Caki2 (cell line): ENCODE results near the gene GIMAP5. TPM values are rescaled to one million over a fixed set of nuclear protein-coding genes. Genes with fewer than 3 reads are reported as not detected.

Source experiments
- DNase-seq: peaks from one replicate; pipeline ENCODE4 v3.0.0-alpha.2; 2015; ENCODE audit warnings: low read depth
- in situ Hi-C: cut with HindIII; loops from 2 replicates; pipeline ENCODE4 v1.10.0; 2016; ENCODE audit warnings: low sequenced_read_pairs, low pct_unique_long_range_greater_than_20kb, mixed read lengths
- total RNA-seq: library from RNA; depleted of rRNA; stranded (reverse); fragments of >200 nt; shearing (Covaris generic); gene quantifications from 2 replicates; pipeline ENCODE4 v1.2.3, GENCODE V29; 2014; ENCODE audit warnings: low replicate concordance; rRNA removed

The GIMAP5 gene
- not detected in 2 replicates for total RNA-seq

DNA sequence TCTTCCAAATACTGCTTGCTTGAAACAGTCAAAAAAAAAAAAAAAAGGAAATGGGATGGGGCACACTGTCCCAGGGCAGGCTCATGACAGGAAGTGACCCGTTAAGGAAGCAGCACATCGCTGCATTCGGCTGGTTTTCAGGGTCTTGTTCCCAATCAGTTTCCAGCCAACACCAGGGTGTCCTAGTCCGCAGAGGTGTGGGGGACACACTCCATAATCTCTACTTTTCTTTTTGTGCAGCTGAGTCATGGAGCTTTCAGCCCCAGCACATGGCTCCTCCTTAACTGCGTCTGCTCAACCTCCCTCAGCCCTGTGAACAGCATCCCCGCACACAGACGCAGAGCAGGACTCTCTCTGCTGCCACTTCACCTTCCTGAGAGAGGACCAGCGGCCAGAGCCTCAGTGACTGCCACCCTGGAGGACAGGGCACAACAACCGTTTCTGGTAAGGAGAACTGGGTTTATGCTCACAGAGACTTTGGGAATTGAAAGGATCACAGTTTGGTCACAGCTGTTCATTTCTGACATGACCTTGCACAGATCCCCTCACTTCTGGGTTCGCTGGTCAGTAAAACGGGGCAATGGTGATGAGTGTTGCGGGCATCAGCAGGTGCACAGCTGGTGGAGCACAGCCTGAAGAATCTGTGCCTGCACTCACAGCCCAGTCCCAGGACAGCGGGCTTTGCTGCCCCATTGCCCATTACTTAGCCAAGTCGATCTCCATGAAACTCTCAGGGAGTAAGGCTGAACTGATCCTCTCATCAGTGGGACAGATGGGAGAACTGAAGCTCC, at the start of gene GIMAP5:
Gene GIMAP5, plus strand, starts transcription at position 154 of the 791 bp plus-strand sequence. CDS start 3,467 bp downstream, outside the sequence.
- in situ Hi-C loops = no loop called here
- no peak for DNase-seq

DNA sequence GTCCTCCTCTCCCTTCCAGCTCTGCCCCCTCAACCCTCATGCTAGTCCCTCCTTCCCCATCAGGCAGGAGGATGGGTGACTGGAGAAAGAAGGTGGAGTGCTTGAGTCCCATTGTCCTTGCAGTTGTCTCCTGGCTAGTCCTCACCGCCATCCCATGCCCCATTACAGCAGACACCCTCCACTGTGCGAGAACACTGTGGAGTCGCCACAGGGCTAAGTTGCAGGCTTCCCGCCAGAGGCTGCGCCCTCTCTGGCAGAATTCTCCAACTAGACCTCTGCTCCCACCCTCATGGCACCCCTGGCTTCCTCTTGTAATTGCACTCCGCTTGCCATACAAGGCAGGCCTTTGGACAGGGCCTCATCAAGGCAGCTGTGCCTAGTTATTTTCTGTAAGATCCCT, 48.6 kb upstream of the GIMAP5 start:
- DNase-seq = no peak
- in situ Hi-C loops = no loop called here

DNA sequence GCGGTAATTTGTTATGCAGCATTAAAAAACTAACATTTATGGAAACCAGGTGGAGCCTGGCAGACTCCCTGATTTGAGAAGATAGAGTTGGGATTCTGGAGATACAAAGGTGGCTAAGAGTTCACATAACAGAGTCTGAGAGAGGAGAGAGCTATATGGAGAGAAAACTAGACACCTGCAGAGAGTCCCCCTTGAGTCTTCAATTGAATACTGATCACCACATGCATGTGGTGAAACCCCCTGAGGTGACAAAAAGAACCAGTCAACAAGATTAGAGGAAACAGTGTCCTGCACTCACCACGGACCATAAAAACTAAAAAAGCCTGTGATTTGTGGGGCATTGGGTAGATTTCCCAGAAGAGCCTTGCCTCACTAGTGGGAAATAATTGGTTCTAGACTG, 41.6 kb upstream of the GIMAP5 start:
- DNase-seq = no peak
- in situ Hi-C loops = no loop called here

DNA sequence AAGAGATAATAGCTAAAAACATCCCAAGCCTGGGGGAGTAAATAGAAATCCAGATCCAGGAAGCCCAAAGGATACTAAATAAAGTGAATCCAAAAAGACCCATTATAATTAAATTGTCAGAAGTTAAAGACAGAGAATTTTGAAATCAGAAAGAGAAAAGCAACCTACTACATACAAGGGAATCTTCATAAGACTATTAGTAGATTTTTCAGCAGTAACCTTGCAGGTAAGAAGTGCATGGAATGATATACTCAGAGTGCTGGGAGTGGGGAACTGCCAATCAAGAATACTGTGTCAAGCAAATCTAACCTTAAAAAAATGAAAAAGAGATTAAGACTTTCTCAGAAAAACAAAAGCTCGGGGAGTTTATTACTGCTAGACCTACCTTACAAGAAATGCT, 34.0 kb upstream of the GIMAP5 start:
- in situ Hi-C loops = no loop called here

DNA sequence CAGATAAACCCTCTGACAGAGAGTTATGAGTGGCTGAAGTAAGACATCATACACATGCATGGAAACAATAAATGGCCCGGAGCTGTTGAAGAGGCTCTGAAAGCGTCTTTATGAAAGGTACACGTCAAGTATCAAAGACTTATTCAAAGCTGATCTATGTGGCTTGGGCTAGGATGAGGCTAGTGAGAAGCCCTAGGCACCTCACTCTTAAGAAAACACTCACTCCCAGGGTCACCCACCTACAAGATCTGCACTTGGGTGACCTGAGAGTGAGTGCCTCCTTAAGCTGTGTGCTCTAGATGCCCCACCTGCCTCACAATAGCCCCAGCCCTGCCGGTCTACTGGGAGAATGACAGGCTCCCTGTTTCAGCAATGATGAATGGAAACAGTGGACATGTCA, 21.9 kb upstream of the GIMAP5 start:
- in situ Hi-C loops = no loop called here
- no peak for DNase-seq

More for the DNA sequence above, 34.0 kb upstream of the GIMAP5 start:
- no peak for DNase-seq

GRCh38 chr7:150715738-150716137, 21.5 kb upstream of the GIMAP5 start:
- no peak for DNase-seq
- in situ Hi-C loops = no loop called here

DNA sequence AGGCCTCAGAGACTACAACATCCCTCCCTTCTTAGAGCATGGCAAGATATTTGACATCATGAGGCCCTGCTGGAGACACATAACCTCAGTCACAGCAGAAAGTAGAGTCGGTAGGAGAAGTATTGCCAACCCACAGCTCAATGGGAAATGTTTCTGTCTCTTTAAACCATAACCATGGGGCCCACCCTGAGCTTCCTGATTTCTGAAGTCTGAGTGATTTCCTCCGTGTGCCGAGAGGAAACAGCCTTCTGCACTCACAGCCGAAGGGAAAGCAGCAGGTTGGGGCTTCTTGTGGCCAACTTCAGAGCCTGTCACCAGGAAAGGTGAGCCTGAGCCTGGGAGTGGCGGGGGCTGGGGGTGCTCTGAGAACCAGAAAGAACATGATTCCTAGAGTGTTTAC, 20.9 kb upstream of the GIMAP5 start, which contains the start of gene GIMAP1:
Gene GIMAP1, plus strand, starts transcription at position 246 of the 400 bp plus-strand sequence. CDS start 2,435 bp downstream, outside the sequence.
- no peak for DNase-seq
- in situ Hi-C loops = no loop called here

DNA sequence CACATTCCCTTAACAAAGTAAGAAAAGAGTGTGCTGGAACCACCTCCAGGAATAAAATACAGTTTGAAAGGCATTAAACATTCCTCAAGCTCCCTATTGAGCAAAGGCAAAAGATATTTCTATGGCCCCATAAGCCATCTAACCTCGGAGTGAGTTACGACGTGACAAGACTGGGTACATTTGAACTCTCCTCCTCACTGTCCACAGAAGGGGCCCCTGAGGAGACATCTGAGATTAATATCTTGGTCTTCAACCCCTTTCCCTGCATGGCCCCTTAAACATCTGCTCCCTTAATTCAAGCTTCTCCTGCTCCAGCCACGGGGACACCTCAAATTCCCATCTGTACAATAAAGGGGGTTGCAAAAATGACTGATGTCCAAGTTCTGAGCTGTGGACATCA, 20.3 kb upstream of the GIMAP5 start:
- no peak for DNase-seq
- in situ Hi-C loops = no loop called here

DNA sequence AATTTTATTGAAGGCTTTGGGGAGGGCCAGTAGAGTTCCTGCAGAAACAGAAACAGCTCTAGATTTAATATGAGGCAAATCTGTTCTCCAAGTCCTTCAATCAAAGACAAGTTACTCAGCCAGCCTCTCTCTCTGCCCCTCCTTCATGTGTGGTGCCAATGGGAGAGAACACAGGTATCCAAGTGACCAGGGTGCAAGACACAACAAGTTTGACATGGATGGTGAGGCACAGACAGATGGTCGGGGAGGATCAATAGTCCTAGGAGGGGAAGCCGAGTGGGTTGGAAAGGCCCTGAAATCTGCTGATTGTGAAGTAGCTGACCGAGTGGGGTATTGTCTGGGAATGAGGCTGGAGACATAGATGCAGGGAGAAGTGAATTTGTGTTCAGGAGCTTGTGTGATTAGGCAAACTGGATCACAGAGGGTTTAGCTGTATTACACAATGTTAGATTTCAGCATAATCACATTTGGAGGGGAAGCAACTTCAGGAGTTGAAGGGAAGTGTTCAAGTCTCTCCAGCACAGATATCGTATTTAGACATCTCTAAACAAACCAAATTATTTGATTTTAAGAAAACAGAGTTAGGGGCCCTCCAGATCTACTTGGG, 19.3 kb upstream of the GIMAP5 start:
- DNase-seq = no peak
- in situ Hi-C loops = no loop called here

- no peak for DNase-seq
- in situ Hi-C loops = no loop called here
These were observed 17.8 kb upstream of the GIMAP5 start for GRCh38 chr7:150719436-150719835.

GRCh38 chr7:150719960-150720891, 17.0 kb upstream of the GIMAP5 start:
- no peak for DNase-seq
- in situ Hi-C loops = no loop called here

DNA sequence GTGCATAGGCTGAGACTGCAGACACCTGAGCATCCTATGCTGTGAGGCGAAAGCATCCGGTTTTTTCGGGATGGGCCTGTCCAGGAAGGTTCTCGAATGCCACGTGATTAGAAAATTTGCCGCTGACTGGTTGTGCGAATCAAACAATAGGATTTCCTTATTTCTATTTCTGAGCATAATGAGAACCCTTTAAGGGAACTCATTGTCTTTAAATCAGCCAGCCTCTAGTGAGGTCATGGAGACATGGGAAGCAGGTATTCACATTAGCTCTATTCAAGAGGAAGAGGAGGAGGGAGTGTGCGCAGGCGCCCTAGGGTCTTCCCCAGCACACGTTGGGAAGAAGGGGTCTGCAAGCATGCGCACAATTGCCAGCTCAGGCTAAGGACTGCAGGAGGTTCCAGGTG, 15.2 kb upstream of the GIMAP5 start:
- in situ Hi-C loops = no loop called here

GRCh38 chr7:150722431-150722931, 14.7 kb upstream of the GIMAP5 start:
- in situ Hi-C loops = no loop called here
- DNase-seq = no peak

More for the DNA sequence above, 15.2 kb upstream of the GIMAP5 start:
- no peak for DNase-seq

DNA sequence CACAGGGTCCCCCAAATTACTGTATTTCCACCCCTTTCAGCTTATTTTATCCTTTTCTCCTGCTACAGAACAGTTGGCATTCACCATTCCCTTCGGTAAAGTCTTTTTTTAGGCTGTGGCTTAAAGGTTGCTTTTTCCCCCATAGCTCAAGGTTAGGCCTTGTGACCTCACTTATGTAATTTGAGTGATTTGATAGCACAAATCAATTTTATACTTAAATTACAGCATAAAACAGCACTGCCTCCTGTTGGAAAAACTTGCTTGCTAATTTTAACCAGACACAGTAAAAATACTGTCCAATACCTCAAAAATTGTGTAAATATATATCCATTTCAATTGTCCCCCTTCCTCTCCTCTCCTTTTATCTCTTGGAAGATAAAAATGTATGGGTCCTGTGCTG, 13.8 kb upstream of the GIMAP5 start:
- in situ Hi-C loops = no loop called here
- DNase-seq = no peak

GRCh38 chr7:150727381-150727780, 9.8 kb upstream of the GIMAP5 start:
- DNase-seq = no peak
- in situ Hi-C loops = no loop called here

GRCh38 chr7:150728011-150728410, 9.2 kb upstream of the GIMAP5 start:
- in situ Hi-C loops = no loop called here
- DNase-seq = no peak

GRCh38 chr7:150728609-150729008, 8.6 kb upstream of the GIMAP5 start:
- DNase-seq = no peak
- in situ Hi-C loops = no loop called here

GRCh38 chr7:150731916-150732315, 5.3 kb upstream of the GIMAP5 start:
- no peak for DNase-seq
- in situ Hi-C loops = no loop called here
